Activated CD8-positive, alpha-beta memory T cell treated with anti-CD3 and anti-CD28 coated beads, Interleukin-2, amount 50 U/mL, for 4 hours (primary cell): ENCODE measurements around the gene UTF1.

Experiments used
- DNase-seq: peaks from one replicate; pipeline ENCODE4 v3.0.0-alpha.2; 2020

Gene UTF1

GRCh38 chr10:133230044-133230361 is at the start of gene UTF1:
Gene UTF1 (plus strand): TSS chr10:133230217. CDS start chr10:133230289, 72 bp downstream.
- DNase-seq = no peak

GRCh38 chr10:133180965-133181639 is 48.9 kb upstream of the UTF1 start:
- DNase-seq = no peak

GRCh38 chr10:133182190-133182589 is 47.8 kb upstream of the UTF1 start:
- no peak for DNase-seq

GRCh38 chr10:133182791-133183645 is 47.0 kb upstream of the UTF1 start:
- no peak for DNase-seq

GRCh38 chr10:133183646-133184378 is 46.2 kb upstream of the UTF1 start:
- no peak for DNase-seq

- no peak for DNase-seq
Measured at GRCh38 chr10:133184591-133185244, 45.3 kb upstream of the UTF1 start.

GRCh38 chr10:133185421-133185820 is 44.6 kb upstream of the UTF1 start:
- no peak for DNase-seq

- no peak for DNase-seq
Measured at GRCh38 chr10:133185916-133186315, 44.1 kb upstream of the UTF1 start.

GRCh38 chr10:133186416-133187090 is 43.5 kb upstream of the UTF1 start:
- no peak for DNase-seq

GRCh38 chr10:133187091-133187905 is 42.7 kb upstream of the UTF1 start:
- no peak for DNase-seq

- no peak for DNase-seq
Measured at GRCh38 chr10:133187906-133188681, 41.9 kb upstream of the UTF1 start.

- DNase-seq = no peak
Measured at GRCh38 chr10:133189256-133189655, 40.8 kb upstream of the UTF1 start.

- DNase-seq = no peak
Measured at GRCh38 chr10:133189726-133190125, 40.3 kb upstream of the UTF1 start.

GRCh38 chr10:133190225-133190624 is 39.8 kb upstream of the UTF1 start:
- no peak for DNase-seq

- no peak for DNase-seq
Measured at GRCh38 chr10:133191651-133192050, 38.4 kb upstream of the UTF1 start.

GRCh38 chr10:133194151-133194550 is 35.9 kb upstream of the UTF1 start:
- DNase-seq = no peak

GRCh38 chr10:133195096-133195495 is 34.9 kb upstream of the UTF1 start:
- DNase-seq = no peak

- DNase-seq = no peak
Measured at GRCh38 chr10:133195611-133196010, 34.4 kb upstream of the UTF1 start.

- DNase-seq = no peak
Measured at GRCh38 chr10:133196221-133196915, 33.6 kb upstream of the UTF1 start.
